GM12875 (cell line): ENCODE results near the gene RPN2.

Experiments
- H3K4me3 ChIP-seq: one replicate; pipeline ENCODE4 v1.5.1; 2011; ENCODE audit warnings: low read depth, low read length, control low read depth
- CTCF ChIP-seq: IDR thresholded peaks from 2 replicates; pipeline ENCODE4 v1.5.1; 2011; ENCODE audit warnings: low read depth, mild to moderate bottlenecking, control low read depth, inconsistent platforms, low read length, moderate library complexity, borderline replicate concordance; ENCODE audit not compliant: insufficient read depth

The RPN2 gene

GRCh38 chr20:37218441-37218840 is 39.3 kb downstream of the RPN2 start:
- TF ChIP-seq CTCF: no peak
- H3K4me3 ChIP-seq: no peak overlapping the region

- TF ChIP-seq CTCF: no peak
- no peak overlapping the region for H3K4me3 ChIP-seq
Measured at GRCh38 chr20:37218976-37219375, 39.8 kb downstream of the RPN2 start.

- H3K4me3 ChIP-seq: no peak overlapping the region
- TF ChIP-seq CTCF: no peak
Measured at GRCh38 chr20:37219751-37220668, 40.9 kb downstream of the RPN2 start.

- H3K4me3 ChIP-seq: no peak overlapping the region
- no peak for TF ChIP-seq CTCF
Measured at GRCh38 chr20:37220731-37221130, 41.6 kb downstream of the RPN2 start.

GRCh38 chr20:37222086-37222485 is 43.0 kb downstream of the RPN2 start:
- no peak for TF ChIP-seq CTCF
- H3K4me3 ChIP-seq: no peak overlapping the region

- H3K4me3 ChIP-seq: no peak overlapping the region
- TF ChIP-seq CTCF: no peak
Measured at GRCh38 chr20:37223053-37223452, 43.9 kb downstream of the RPN2 start.

GRCh38 chr20:37225146-37225545 is 46.0 kb downstream of the RPN2 start:
- TF ChIP-seq CTCF: no peak
- H3K4me3 ChIP-seq: no peak overlapping the region
